H1 (cell line): ENCODE data around the gene SUPT20HL1. TPM values are rescaled to one million over a fixed set of nuclear protein-coding genes. Genes with fewer than 3 reads are reported as not detected.
A peak's percentile ranks its signal among the peaks of the same experiment; 100 is the strongest.

ENCODE experiments used
- CTCF ChIA-PET: fragments of 300-600 bp; sonication (Branson Sonifier 250); formaldehyde crosslinking; loops from one replicate; lab custom pipeline; 2021; ENCODE audit not compliant: partially characterized antibody; lab: Charles Lee
- POLR2A ChIA-PET: fragments of 300-600 bp; sonication (Branson Sonifier 250); formaldehyde crosslinking; loops from one replicate; lab custom pipeline; 2021; ENCODE audit warnings: inconsistent platforms; ENCODE audit not compliant: partially characterized antibody; lab: Charles Lee
- DNase-seq, 2 experiments: peaks; one replicate each; pipeline versions ENCODE4 v3.0.0 to v3.0.0-alpha.2; 2010 to 2022; ENCODE audit warnings: low spot score in 2 of 2, low read depth in 1 of 2, mixed read lengths in 1 of 2
- FAIRE-seq: peaks from 2 replicates; lab custom pipeline; 2011; peaks lifted over from hg19 to GRCh38; lab: Jason Lieb, UNC
- H2AFZ ChIP-seq: 2 replicates; pipeline ENCODE4 v1.8.1; 2012; ENCODE audit warnings: low read length, inconsistent platforms
- H2AK5ac ChIP-seq: 2 replicates; pipeline ENCODE4 v1.6.1; 2013; ENCODE audit warnings: low read depth, low read length
- H2BK120ac ChIP-seq: replicated peaks from 2 replicates; pipeline ENCODE3; 2013; ENCODE audit warnings: low read depth, low read length, inconsistent platforms
- H2BK12ac ChIP-seq: 2 replicates; pipeline ENCODE4 v1.6.1; 2013; ENCODE audit warnings: low read depth, low read length
- H2BK15ac ChIP-seq: 2 replicates; pipeline ENCODE4 v1.6.1; 2013; ENCODE audit warnings: low read length
- H2BK20ac ChIP-seq: 2 replicates; pipeline ENCODE4 v1.6.1; 2013; ENCODE audit warnings: low read length
- H2BK5ac ChIP-seq: 2 replicates; pipeline ENCODE4 v1.6.1; 2013; ENCODE audit warnings: low read depth, low read length
- H3K14ac ChIP-seq: 2 replicates; pipeline ENCODE4 v1.6.1; 2013; ENCODE audit warnings: inconsistent platforms; ENCODE audit not compliant: insufficient read length
- H3K18ac ChIP-seq: 2 replicates; pipeline ENCODE4 v1.6.1; 2013; ENCODE audit warnings: low read length; ENCODE audit errors: extremely low read depth
- H3K23ac ChIP-seq: 2 replicates; pipeline ENCODE4 v1.6.1; 2013; ENCODE audit warnings: inconsistent platforms; ENCODE audit not compliant: insufficient read length
- H3K23me2 ChIP-seq: 2 replicates; pipeline ENCODE4 v1.6.1; 2013; ENCODE audit warnings: low read depth, low read length
- H3K27ac ChIP-seq: 2 replicates; pipeline ENCODE4 v1.6.1; 2011; ENCODE audit warnings: low read depth, low read length, inconsistent platforms
- H3K27me3 ChIP-seq, 4 experiments: replicated peaks in 1 of 4; 1 replicate in 1 of 4; 2 replicates in 3 of 4; pipeline versions ENCODE4 v1.6.1 to v1.8.1; 2011 to 2013; ENCODE audit warnings: low read length in 3 of 4, mild to moderate bottlenecking in 3 of 4, inconsistent platforms in 2 of 4, mixed read lengths in 2 of 4, moderate library complexity in 1 of 4; ENCODE audit not compliant: control insufficient read depth in 3 of 4, insufficient read depth in 3 of 4; ENCODE audit errors: extremely low read depth in 1 of 4
- H3K36me3 ChIP-seq, 4 experiments: 2 replicates each; pipeline versions ENCODE4 v1.6.1 to v1.8.1; 2011 to 2013; ENCODE audit warnings: mild to moderate bottlenecking in 4 of 4, low read length in 3 of 4, moderate library complexity in 2 of 4, control low read depth in 1 of 4, inconsistent platforms in 1 of 4; ENCODE audit not compliant: insufficient read depth in 4 of 4, control insufficient read depth in 2 of 4
- H3K4ac ChIP-seq: replicated peaks from 2 replicates; pipeline ENCODE3; 2013; ENCODE audit warnings: low read length, low read depth, mixed read lengths, inconsistent platforms; ENCODE audit not compliant: insufficient read length
- H3K4me1 ChIP-seq, 4 experiments: replicated peaks in 1 of 4; 1 replicate in 1 of 4; 2 replicates in 3 of 4; pipeline versions ENCODE4 v1.6.1 to v1.8.1; 2011 to 2013; ENCODE audit warnings: low read length in 3 of 4, inconsistent platforms in 2 of 4, mixed read lengths in 1 of 4; ENCODE audit not compliant: insufficient read depth in 4 of 4, control insufficient read depth in 3 of 4
- H3K4me2 ChIP-seq, 2 experiments: 2 replicates each; pipeline versions ENCODE4 v1.6.1 to v1.8.1; 2011 to 2013; ENCODE audit warnings: low read depth in 2 of 2, low read length in 2 of 2, control low read depth in 1 of 2, inconsistent platforms in 1 of 2, mild to moderate bottlenecking in 1 of 2; ENCODE audit not compliant: insufficient read depth in 1 of 2
- H3K4me3 ChIP-seq, 4 experiments: fragments of 200-600, 300-600 bp in 1 of 4; sonication (generic), shearing (Covaris generic), sonication (Bioruptor Twin) in 1 of 4; 2 replicates each; pipeline versions ENCODE4 v1.5.1 to v1.8.1; 2011 to 2016; ENCODE audit warnings: low read length in 4 of 4, low read depth in 3 of 4, control low read depth in 2 of 4, inconsistent platforms in 2 of 4, mild to moderate bottlenecking in 2 of 4, mixed read lengths in 1 of 4, moderate library complexity in 1 of 4; ENCODE audit not compliant: insufficient read depth in 2 of 4; ENCODE audit errors: extremely low read depth in 1 of 4
- H3K56ac ChIP-seq: replicated peaks from 2 replicates; pipeline ENCODE3; 2013; ENCODE audit warnings: low read depth, mild to moderate bottlenecking, mixed read lengths, low read length, inconsistent platforms; ENCODE audit not compliant: insufficient read length
- H3K79me1 ChIP-seq: 2 replicates; pipeline ENCODE4 v1.6.1; 2013; ENCODE audit warnings: low read depth, low read length, control low read depth
- H3K79me2 ChIP-seq, 2 experiments: 2 replicates each; pipeline versions ENCODE4 v1.6.1 to v1.8.1; 2012 to 2013; ENCODE audit warnings: low read length in 2 of 2, mild to moderate bottlenecking in 2 of 2, inconsistent platforms in 1 of 2; ENCODE audit not compliant: insufficient read depth in 2 of 2, control insufficient read depth in 1 of 2
- H3K9ac ChIP-seq, 4 experiments: replicated peaks in 1 of 4; 1 replicate in 1 of 4; 2 replicates in 3 of 4; pipeline versions ENCODE4 v1.6.1 to v1.8.1; 2011 to 2013; ENCODE audit warnings: low read depth in 3 of 4, low read length in 3 of 4, control low read depth in 2 of 4, mild to moderate bottlenecking in 2 of 4, moderate library complexity in 2 of 4, inconsistent platforms in 1 of 4; ENCODE audit errors: extremely low read depth in 1 of 4
- H3K9me3 ChIP-seq, 2 experiments: 2 replicates each; pipeline versions ENCODE4 v1.6.1 to v1.8.1; 2012 to 2013; ENCODE audit warnings: mild to moderate bottlenecking in 2 of 2, moderate library complexity in 2 of 2, control low read depth in 1 of 2, inconsistent platforms in 1 of 2, low read depth in 1 of 2, low read length in 1 of 2, mixed read lengths in 1 of 2; ENCODE audit not compliant: insufficient read depth in 2 of 2
- H4K20me1 ChIP-seq, 2 experiments: replicated peaks in 1 of 2; 2 replicates each; pipeline versions ENCODE3 to v1.8.1; 2011 to 2013; ENCODE audit warnings: inconsistent platforms in 2 of 2, low read length in 2 of 2, mild to moderate bottlenecking in 1 of 2; ENCODE audit not compliant: insufficient read depth in 2 of 2, control insufficient read depth in 1 of 2
- H4K5ac ChIP-seq: 2 replicates; pipeline ENCODE4 v1.6.1; 2013; ENCODE audit warnings: low read length, low read depth, mixed read lengths, inconsistent platforms; ENCODE audit not compliant: insufficient read length
- H4K8ac ChIP-seq: 2 replicates; pipeline ENCODE4 v1.8.0; 2013; ENCODE audit warnings: mild to moderate bottlenecking, moderate library complexity, low read length, inconsistent platforms; ENCODE audit not compliant: insufficient read depth; ENCODE audit errors: extremely low read depth
- H4K91ac ChIP-seq: replicated peaks from 2 replicates; pipeline ENCODE3; 2013; ENCODE audit warnings: low read length, mixed read lengths, inconsistent platforms; ENCODE audit not compliant: insufficient read length
- BRCA1 ChIP-seq: IDR thresholded peaks from 2 replicates; pipeline ENCODE4 v1.6.1; 2012; ENCODE audit warnings: low read depth, low read length, improper control_type of control experiment
- CBX8 ChIP-seq: fragments of 300-800, 300-1000 bp; sonication (generic); IDR thresholded peaks from 2 replicates; pipeline ENCODE4 v1.7.1; 2016; ENCODE audit warnings: low read depth, low read length, borderline replicate concordance
- CHD2 ChIP-seq: IDR thresholded peaks from 2 replicates; pipeline ENCODE4 v1.6.1; 2012; ENCODE audit warnings: low read length, improper control_type of control experiment
- CTBP2 ChIP-seq: IDR thresholded peaks from 2 replicates; pipeline ENCODE4 v1.7.0; 2011; ENCODE audit warnings: borderline replicate concordance, mild to moderate bottlenecking, moderate library complexity, mixed read lengths, low read length; ENCODE audit not compliant: insufficient read depth, insufficient read length
- GABPA ChIP-seq: IDR thresholded peaks from 2 replicates; pipeline ENCODE4 v1.6.1; 2011; ENCODE audit warnings: mild to moderate bottlenecking, low read length, moderate library complexity, borderline replicate concordance; ENCODE audit not compliant: insufficient read depth
- HDAC2 ChIP-seq, 2 experiments: fragments of 300-600 bp in 1 of 2; sonication (generic) in 1 of 2; IDR thresholded peaks; 2 replicates each; pipeline ENCODE4 v1.6.1; 2011 to 2012; ENCODE audit warnings: low read depth in 2 of 2, low read length in 2 of 2, mild to moderate bottlenecking in 2 of 2, moderate library complexity in 2 of 2, borderline replicate concordance in 1 of 2, inconsistent platforms in 1 of 2
- HDAC6 ChIP-seq: IDR thresholded peaks from one replicate; pipeline ENCODE4 v1.7.1; 2012; ENCODE audit warnings: low read depth, mild to moderate bottlenecking, inconsistent platforms, low read length, moderate library complexity
- KDM4A ChIP-seq: IDR thresholded peaks from one replicate; pipeline ENCODE4 v1.7.1; 2012; ENCODE audit warnings: low read depth, mild to moderate bottlenecking, moderate library complexity, low read length, inconsistent platforms; ENCODE audit not compliant: severe bottlenecking
- RFX5 ChIP-seq: IDR thresholded peaks from 2 replicates; pipeline ENCODE4 v1.6.1; 2011; ENCODE audit warnings: low read depth, low read length, improper control_type of control experiment, borderline replicate concordance
- RXRA ChIP-seq: IDR thresholded peaks from 2 replicates; pipeline ENCODE4 v1.6.1; 2011; ENCODE audit warnings: low read depth, mild to moderate bottlenecking, low read length, moderate library complexity; ENCODE audit not compliant: insufficient read depth
- SP1 ChIP-seq: IDR thresholded peaks from 2 replicates; pipeline ENCODE4 v1.6.1; 2011; ENCODE audit warnings: low read depth, low read length
- SRF ChIP-seq: IDR thresholded peaks from 2 replicates; pipeline ENCODE4 v1.6.1; 2011; ENCODE audit warnings: mild to moderate bottlenecking, low read depth, low read length, moderate library complexity
- TAF1 ChIP-seq: IDR thresholded peaks from 2 replicates; pipeline ENCODE4 v1.6.1; 2011; ENCODE audit warnings: mild to moderate bottlenecking, low read depth, low read length
- TEAD4 ChIP-seq: IDR thresholded peaks from 2 replicates; pipeline ENCODE4 v1.6.1; 2012; ENCODE audit warnings: low read depth, low read length, inconsistent platforms, mixed read lengths
- WGBS, 2 experiments: shearing (Covaris generic) in 1 of 2; methylation state at CpG; one replicate each; pipeline versions ENCODE4 v1.1.6 to v1.1.7; 2013 to 2015; ENCODE audit warnings: low lambda C conversion rate in 2 of 2, mixed read lengths in 2 of 2, inconsistent platforms in 1 of 2, low coverage in 1 of 2, missing lambda C conversion rate in 1 of 2; ENCODE audit not compliant: insufficient replicate concordance in 2 of 2, insufficient coverage in 1 of 2, insufficient read length in 1 of 2; ENCODE audit errors: extremely low coverage in 1 of 2, missing lambda C conversion rate in 1 of 2; 5-methylcytosine and 5-hydroxymethylcytosine counted together
- polyA plus RNA-seq, 7 experiments: library from polyadenylated mRNA; depleted of rRNA in 3 of 7; stranded (reverse) in 5 of 7; unstranded in 2 of 7; fragments of >200 nt in 5 of 7; fragments of 200-250 nt in 2 of 7; gene quantifications; 1 replicate in 5 of 7; 2 replicates in 1 of 7; 4 replicates in 1 of 7; pipeline versions ENCODE4 v1.2.1 to v1.2.3, GENCODE V29; 2011 to 2013; ENCODE audit warnings: missing spikeins in 2 of 7, mixed read lengths in 2 of 7
- total RNA-seq: library from RNA; stranded (reverse); fragmentation: NEBNext Ultra II Directional; extraction: Animal tissue kit (Norgen Biotek cat#: 25700); gene quantifications from 2 replicates; pipeline ENCODE4 v1.2.1, GENCODE V29; 2021
- TF ChIP-seq, protein P1 (sequence below): IDR thresholded peaks from 2 replicates; pipeline ENCODE4 v1.6.1; 2012; ENCODE audit warnings: inconsistent platforms

SUPT20HL1 gene
- total and polyA plus RNA-seq, 2 of the 8 experiments (the other 6 are each of a cell fraction or from before 2014, with no cell fraction given) = not detected

DNA sequence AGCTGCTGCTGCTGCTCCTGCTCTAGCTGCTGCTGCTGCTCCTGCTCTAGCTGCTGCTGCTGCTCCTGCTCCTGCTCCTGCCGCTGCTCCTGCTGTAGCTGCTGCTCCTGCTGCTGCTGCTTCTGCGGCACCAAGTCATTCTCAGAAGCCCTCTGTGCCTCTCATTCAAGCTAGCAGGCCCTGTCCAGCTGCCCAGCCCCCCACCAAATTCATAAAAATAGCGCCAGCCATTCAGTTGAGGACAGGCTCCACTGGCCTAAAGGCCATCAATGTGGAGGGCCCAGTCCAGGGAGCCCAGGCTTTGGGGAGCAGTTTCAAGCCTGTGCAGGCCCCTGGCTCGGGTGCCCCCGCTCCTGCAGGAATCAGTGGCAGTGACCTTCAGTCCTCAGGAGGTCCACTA, 3.9 kb downstream of the SUPT20HL1 start:
- Histone ChIP-seq H4K20me1 (no peaks in the 10 kb centered on the region), H3K36me3 (no peaks in the 10 kb centered on the region), H2AK5ac (no peak overlapping the region), H3K9ac (no peak overlapping the region), H2BK12ac (no peak overlapping the region), H3K14ac (no peak overlapping the region), H4K91ac (no peak overlapping the region), H3K23me2 (no peaks in the 10 kb centered on the region), H3K18ac (no peak overlapping the region), H3K27ac (no peak overlapping the region), H3K23ac (no peak overlapping the region), H2AFZ (no peak overlapping the region), H3K9me3 (no peaks in the 10 kb centered on the region), H3K4me3 (no peak overlapping the region), H3K56ac (no peak overlapping the region), H2BK15ac (no peak overlapping the region), H2BK120ac (no peak overlapping the region), H2BK5ac (no peak overlapping the region), H2BK20ac (no peak overlapping the region), H4K5ac (no peak overlapping the region), H4K8ac (peak overlapping the region; percentile 35; the same call in 1 of the 2 replicates), H3K4me1 (0 out of 7 replicates have a peak, but pooled peaks cover 0 to 3% (median 0%) of the 10 kb centered on the region in 4 experiments), H3K4me2 (no peak overlapping the region), H3K27me3 (no peaks in the 10 kb centered on the region), H3K79me2 (no peaks in the 10 kb centered on the region), H3K4ac (no peak overlapping the region), H3K79me1 (no peaks in the 10 kb centered on the region)
- FAIRE-seq (no peak), DNase-seq (no peak)
- CTCF ChIA-PET = no interaction called here
- 84% methylated on average over 2 of the region's 5 CpGs; no CpG with 5 or more reads in 1 of the 2 experiments for WGBS, 2 experiments
- POLR2A ChIA-PET = no interaction called here
- no peak for TF ChIP-seq HDAC6
- TF ChIP-seq, protein P1, sequence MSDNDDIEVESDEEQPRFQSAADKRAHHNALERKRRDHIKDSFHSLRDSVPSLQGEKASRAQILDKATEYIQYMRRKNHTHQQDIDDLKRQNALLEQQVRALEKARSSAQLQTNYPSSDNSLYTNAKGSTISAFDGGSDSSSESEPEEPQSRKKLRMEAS = no peak
- no peak for TF ChIP-seq SP1
- TF ChIP-seq SRF = no peak
- TF ChIP-seq KDM4A = no peak
- TF ChIP-seq CTBP2 = no peak
- no peak for TF ChIP-seq RFX5
- TF ChIP-seq GABPA = no peak
- TF ChIP-seq CBX8 = no peak
- no peak for TF ChIP-seq TAF1
- no peak for TF ChIP-seq HDAC2 (IDR thresholded peaks at IDR 0.05; ENCODE audit: borderline replicate concordance in 1 of 2, low read depth in 2 of 2, low read length in 2 of 2)
- no peak for TF ChIP-seq TEAD4
- TF ChIP-seq BRCA1 = no peak
- TF ChIP-seq CHD2 = no peak
- no peak for TF ChIP-seq RXRA
